ENCODE results near the gene PUM2.

Gene PUM2

DNA sequence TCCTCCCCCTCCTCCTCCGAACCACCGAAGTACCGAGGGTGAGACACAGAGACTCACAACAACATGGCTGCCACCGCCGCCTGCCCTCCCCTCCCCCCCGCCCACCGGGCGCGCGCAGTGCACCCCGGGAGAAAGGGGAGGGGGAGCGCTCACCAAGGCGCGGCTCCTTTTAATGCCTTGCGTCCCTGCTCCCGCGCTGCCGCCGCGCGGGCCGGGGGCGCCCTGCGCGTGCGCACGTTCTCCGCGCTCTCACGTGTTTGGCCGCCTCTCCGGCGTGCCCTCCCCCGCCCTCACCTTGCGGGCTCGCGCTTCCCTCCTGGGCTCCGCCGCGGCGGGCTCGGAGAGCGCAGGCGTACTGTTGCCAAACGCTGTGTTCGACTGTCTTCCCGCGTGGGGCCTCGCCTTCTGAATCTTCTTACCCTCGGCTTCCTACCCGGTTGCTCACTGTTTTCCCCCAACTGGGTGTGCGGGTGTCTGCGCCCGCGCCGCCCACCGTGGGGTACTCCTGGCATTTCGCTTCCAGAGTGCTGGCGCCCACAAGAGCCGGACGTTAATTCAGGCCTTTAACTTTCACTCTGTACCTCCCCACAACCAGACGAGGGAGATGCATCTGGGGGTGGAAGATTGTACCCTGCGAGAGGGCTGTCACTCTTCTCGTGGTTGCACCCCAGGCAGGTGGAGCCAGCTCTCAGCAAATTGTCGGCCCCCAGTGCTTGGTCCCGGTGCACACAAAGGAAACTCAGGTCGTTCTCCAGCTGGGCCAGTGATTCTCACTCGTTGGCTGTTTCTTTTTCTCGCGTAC, at the start of gene PUM2:
Gene PUM2 (minus strand): TSS at position 92 of the 802 bp plus-strand sequence. CDS start 23,484 bp downstream, outside the sequence.
- peak; percentile 99 for DNase-seq (ENCODE audit: low read depth)
- peak within 1 kb of the TSS; percentile 88 for H3K4me3 ChIP-seq (ENCODE audit: low read depth, low read length)
- TF ChIP-seq CTCF (IDR thresholded peaks at IDR 0.05; ENCODE audit: insufficient read depth, low read depth, low read length, missing control alignments): no peak

- no peak for DNase-seq (ENCODE audit: low read depth)
- TF ChIP-seq CTCF (IDR thresholded peaks at IDR 0.05; ENCODE audit: insufficient read depth, low read depth, low read length, missing control alignments): no peak
Measured at GRCh38 chr2:20400306-20400705, 49.7 kb upstream of the PUM2 start.

GRCh38 chr2:20398956-20399567, 48.4 kb upstream of the PUM2 start:
- no peak for DNase-seq (ENCODE audit: low read depth)
- no peak for TF ChIP-seq CTCF (IDR thresholded peaks at IDR 0.05; ENCODE audit: insufficient read depth, low read depth, low read length, missing control alignments)
- H3K4me3 ChIP-seq (ENCODE audit: low read depth, low read length): no peak overlapping the region

More at GRCh38 chr2:20400306-20400705, 49.7 kb upstream of the PUM2 start:
- H3K4me3 ChIP-seq (ENCODE audit: low read depth, low read length): no peak overlapping the region

GRCh38 chr2:20397811-20398447, 47.3 kb upstream of the PUM2 start:
- H3K4me3 ChIP-seq (ENCODE audit: low read depth, low read length): no peak overlapping the region
- TF ChIP-seq CTCF (IDR thresholded peaks at IDR 0.05; ENCODE audit: insufficient read depth, low read depth, low read length, missing control alignments): no peak
- no peak for DNase-seq (ENCODE audit: low read depth)

DNA sequence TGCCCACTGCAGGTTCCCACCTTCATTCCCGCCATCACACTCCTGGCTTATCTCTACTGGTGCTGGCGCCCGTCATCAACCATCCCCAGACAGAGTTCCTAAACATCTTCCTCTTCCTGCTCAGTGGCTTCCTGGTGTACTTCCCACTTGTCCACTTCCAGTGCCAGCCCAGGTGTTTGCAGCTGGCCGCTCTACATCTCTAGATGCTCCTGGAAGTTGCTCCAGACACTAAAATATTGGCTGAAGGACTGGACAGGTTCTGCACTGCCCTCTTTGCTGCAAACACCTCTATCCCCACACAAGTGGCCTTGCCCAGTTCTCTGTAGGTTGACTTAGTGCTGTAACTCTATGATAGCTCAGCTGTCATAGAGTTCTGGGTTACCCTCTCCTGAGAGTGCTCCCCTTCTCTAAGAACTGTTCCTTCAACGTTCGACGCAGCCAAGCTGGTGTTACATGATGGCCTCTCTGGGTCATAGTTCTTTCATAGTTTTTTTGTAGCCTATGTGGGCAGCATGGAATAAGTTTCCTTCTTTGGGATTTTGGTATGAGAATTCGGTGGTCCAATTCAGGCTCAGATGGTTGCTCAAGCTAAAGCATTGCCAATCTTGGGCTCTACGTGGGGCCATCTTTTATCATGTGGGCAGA, 45.8 kb upstream of the PUM2 start:
- H3K4me3 ChIP-seq (ENCODE audit: low read depth, low read length): no peak overlapping the region
- TF ChIP-seq CTCF (IDR thresholded peaks at IDR 0.05; ENCODE audit: insufficient read depth, low read depth, low read length, missing control alignments): no peak
- no peak for DNase-seq (ENCODE audit: low read depth)

- TF ChIP-seq CTCF (IDR thresholded peaks at IDR 0.05; ENCODE audit: insufficient read depth, low read depth, low read length, missing control alignments): no peak
- H3K4me3 ChIP-seq (ENCODE audit: low read depth, low read length): no peak overlapping the region
- DNase-seq (ENCODE audit: low read depth): no peak
Measured at GRCh38 chr2:20393986-20394385, 43.3 kb upstream of the PUM2 start.
